WI38 (cell line): ENCODE measurements around the gene TOX3.

Experiments
- H3K4me3 ChIP-seq: 2 replicates; pipeline ENCODE4 v1.5.1; 2011; ENCODE audit warnings: low read depth, mild to moderate bottlenecking, control low read depth, low read length
- CTCF ChIP-seq: IDR thresholded peaks from 2 replicates; pipeline ENCODE4 v1.5.1; 2012; ENCODE audit warnings: low read depth, mild to moderate bottlenecking, control low read depth, low read length

TOX3 gene

DNA sequence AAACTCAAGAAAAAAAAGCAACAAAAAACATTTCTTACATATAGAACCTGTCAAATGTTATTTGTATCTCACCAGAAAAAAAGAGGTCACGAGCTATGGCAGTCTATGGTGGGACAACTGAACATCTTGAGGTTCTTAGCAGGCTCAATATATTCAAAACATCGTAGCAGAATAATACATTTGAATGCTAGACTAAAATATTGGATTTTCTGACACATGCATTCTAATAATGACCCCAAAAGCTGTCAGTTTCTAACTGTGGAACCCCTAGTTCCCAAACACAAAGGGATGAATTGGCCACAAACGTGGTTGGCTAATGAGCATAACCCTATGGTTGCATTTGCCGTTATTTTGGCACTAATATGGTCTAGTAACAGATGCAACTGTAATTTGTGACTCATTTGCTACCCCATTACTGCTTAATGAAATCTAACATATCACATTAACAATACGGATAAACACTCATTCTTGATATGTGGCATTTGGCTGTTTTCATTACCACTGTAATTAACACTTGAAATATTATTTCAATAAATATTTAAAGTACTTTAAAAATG, 81.2 kb downstream of the TOX3 start:
- no peak overlapping the region for H3K4me3 ChIP-seq
- no peak for TF ChIP-seq CTCF

DNA sequence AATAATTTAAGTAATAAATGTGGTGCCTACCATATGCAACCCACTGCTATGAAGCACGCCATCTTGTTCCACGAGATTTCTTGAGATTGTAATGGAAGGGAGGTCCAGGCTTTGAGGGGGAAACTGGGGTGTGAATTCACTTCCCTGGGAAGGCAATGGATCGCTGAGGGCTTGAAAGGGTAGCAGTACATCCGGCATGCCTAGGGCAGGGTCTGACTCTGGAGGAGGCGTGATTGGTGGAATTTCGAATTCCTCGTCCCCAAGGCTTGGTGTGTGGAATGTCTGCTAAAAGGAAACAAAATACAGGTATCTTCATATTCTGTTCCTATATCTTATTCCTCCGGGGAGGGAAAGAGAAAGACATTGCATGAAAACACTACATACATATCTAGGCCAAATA, 83.0 kb downstream of the TOX3 start:
- TF ChIP-seq CTCF, result no peak

DNA sequence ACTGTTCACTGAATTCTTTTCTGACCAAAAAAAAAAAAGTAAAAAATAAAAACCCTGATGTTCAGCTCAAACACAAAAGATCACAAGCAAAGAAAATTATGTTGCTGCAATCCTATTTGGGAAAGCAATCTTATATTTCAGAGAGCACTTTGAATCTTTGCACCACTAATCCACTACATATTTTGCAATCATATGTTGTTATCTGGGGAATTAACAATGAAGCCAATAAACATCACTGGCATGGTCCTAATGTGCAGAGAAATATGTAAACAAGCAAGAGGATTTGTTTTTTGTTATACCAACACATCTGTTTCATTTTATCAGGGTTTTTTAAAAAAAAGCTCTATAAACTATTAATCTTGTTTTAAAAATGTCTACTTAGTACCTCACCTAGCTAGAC, 84.1 kb downstream of the TOX3 start:
- H3K4me3 ChIP-seq, result no peak overlapping the region
- TF ChIP-seq CTCF, result no peak

More for the DNA sequence above, 83.0 kb downstream of the TOX3 start:
- H3K4me3 ChIP-seq, result no peak overlapping the region

GRCh38 chr16:52460639-52461178, 86.2 kb downstream of the TOX3 start:
- no peak overlapping the region for H3K4me3 ChIP-seq
- TF ChIP-seq CTCF, result no peak

GRCh38 chr16:52456368-52456767, 90.6 kb downstream of the TOX3 start:
- no peak overlapping the region for H3K4me3 ChIP-seq
- TF ChIP-seq CTCF, result no peak

- no peak for TF ChIP-seq CTCF
Observed at GRCh38 chr16:52455549-52456277, 91.2 kb downstream of the TOX3 start.

DNA sequence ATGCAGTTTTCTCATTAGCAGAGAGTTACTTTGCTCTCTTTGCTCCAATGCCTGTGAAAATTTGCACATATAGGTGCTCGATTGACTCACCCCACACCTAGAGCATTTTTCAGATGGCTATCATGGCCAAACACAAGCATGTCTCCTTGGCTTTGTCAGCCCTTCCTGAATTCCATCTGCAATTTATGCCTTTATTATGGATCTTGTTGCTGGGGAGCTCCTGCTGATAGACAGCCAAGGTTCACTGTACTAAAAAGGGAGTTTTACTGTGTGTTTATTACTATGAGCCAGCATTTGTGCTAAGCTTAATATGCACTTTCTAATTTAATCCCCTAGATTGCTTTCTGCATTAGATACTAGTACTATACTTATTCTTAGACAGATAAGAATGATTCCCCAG, 93.3 kb downstream of the TOX3 start:
- no peak for TF ChIP-seq CTCF
- H3K4me3 ChIP-seq, result no peak overlapping the region

More at GRCh38 chr16:52455549-52456277, 91.2 kb downstream of the TOX3 start:
- H3K4me3 ChIP-seq, result no peak overlapping the region
